ENCODE measurements around the gene FAM162A.
"Not testable (repeated sequence)": the region's sequence is repeated elsewhere in the genome, so short reads cannot be mapped to it uniquely, and the experiment has no call there.

FAM162A gene, protein sequence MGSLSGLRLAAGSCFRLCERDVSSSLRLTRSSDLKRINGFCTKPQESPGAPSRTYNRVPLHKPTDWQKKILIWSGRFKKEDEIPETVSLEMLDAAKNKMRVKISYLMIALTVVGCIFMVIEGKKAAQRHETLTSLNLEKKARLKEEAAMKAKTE

DNA sequence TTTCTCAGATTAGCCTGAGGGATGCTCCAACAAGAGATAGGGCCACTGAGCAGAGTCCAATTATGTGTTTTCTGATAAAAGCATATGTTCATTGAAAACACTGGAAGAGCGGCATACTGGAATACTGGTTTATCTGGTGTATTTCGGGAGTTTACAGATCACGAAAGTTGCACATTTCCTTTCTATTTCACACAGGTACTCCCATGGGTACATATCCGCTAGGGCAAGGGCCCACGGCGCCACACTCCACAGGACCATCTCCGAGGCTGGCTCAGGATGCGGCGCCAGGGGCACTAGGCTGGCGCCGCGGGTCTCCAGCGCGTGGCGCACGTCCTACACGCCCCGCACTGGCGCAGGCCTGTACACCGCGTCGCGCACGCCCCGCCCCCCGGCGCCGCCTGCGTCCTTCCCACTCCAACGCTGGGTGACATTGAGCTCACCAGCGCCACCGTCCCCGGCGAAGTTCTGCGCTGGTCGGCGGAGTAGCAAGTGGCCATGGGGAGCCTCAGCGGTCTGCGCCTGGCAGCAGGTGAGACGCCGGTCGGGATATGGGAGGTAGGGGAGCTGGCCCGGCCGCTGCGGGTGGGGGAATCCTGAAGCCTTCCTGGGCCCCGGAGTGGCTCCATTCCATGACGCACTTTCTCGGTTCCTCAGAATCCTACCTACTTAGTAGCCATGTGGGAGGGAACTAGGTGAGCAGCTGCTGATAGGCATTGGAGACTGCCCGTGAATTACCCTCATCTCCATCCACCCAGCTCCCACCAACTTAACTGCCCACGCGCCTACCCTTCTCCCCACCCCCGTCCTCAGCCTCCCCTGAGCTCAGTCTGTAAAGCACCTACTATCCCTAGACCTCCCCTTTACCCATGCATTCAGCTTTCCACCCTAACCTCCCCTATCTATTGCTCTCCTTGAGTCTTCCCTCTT lies at the start of gene FAM162A:
TSS of gene FAM162A (plus strand) at position 412 of the 927 bp plus-strand sequence. CDS start at position 496, 84 bp downstream.
- peak; percentile 73 to 89 (median 84) for DNase-seq (ENCODE audit: low read depth in 4 of 4, low spot score in 1 of 4)

- no peak for DNase-seq (ENCODE audit: low read depth in 4 of 4, low spot score in 1 of 4)
Measured at GRCh38 chr3:122342803-122343202, 41.2 kb upstream of the FAM162A start.

- DNase-seq (ENCODE audit: low read depth in 4 of 4, low spot score in 1 of 4): no peak
Measured at GRCh38 chr3:122343654-122344053, 40.3 kb upstream of the FAM162A start.

DNA sequence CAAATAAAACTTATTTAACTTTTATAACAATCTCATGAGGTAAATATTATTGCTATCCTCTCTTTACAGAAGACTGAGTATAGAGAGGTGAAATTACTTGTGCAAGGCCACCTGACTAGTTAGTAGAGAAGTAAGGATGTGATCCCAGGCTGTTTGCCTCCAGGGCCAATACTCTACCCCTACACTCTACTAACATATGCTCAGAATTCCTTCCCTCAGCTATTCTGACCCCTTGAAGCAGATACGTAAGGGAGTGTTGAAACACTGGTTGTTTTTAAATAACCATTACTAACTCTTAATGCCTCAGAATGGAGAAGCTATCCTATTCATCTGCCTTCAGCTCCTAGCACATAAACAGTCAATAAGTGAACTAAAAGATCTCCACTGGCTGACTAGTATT lies 34.8 kb upstream of the FAM162A start:
- no peak for DNase-seq (ENCODE audit: low read depth in 4 of 4, low spot score in 1 of 4)

GRCh38 chr3:122350814-122351418 lies 33.1 kb upstream of the FAM162A start:
- DNase-seq (ENCODE audit: low read depth in 4 of 4, low spot score in 1 of 4): no peak

GRCh38 chr3:122351612-122352011 lies 32.4 kb upstream of the FAM162A start:
- no peak for DNase-seq (ENCODE audit: low read depth in 4 of 4, low spot score in 1 of 4)

DNA sequence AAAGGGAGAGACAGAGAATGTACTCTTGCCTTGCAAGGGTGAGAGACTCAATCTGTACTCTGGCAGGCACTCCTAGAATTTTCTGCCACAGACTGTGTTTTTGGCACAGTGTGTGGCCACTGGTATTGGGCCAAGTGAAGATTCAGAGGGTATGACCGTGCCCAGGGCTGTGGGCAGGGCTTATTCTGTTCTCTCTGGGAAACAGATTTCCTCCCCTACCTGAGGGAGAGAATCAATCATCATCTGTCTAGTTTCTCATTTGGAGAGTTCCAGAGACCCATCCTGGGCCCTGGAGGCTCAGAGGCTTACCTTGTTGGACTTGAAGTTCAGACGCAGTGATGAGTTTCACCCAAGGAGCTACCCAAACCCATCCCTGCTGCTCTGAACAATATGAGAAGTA lies 30.8 kb upstream of the FAM162A start:
- no peak for DNase-seq (ENCODE audit: low read depth in 4 of 4, low spot score in 1 of 4)

- no peak for DNase-seq (ENCODE audit: low read depth in 4 of 4, low spot score in 1 of 4)
Measured at GRCh38 chr3:122353893-122354401, 30.0 kb upstream of the FAM162A start.

DNA sequence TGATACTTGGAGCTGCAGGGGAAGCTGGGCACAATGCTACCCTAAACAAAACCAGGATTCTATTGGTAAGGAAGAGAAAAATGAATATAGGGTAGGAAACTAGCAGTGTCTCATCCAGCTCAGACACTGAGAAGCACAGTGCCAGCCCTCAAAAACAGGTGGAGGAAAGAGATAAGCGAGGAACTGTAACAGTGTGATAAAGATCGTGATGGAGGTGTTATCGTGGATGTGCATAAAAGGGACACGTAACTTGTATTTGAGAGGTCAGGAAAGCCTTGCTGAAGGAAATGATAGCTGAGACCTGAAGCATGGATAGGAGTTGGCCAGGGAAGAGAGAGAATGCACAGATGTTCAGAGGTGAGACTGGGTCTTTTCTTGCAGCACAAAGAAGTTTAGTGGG lies 28.4 kb upstream of the FAM162A start:
- DNase-seq (ENCODE audit: low read depth in 4 of 4, low spot score in 1 of 4): no peak

- DNase-seq (ENCODE audit: low read depth in 4 of 4, low spot score in 1 of 4): no peak
Measured at GRCh38 chr3:122356402-122356801, 27.6 kb upstream of the FAM162A start.

- DNase-seq (ENCODE audit: low read depth in 4 of 4, low spot score in 1 of 4): no peak
Measured at GRCh38 chr3:122357828-122358702, 25.9 kb upstream of the FAM162A start.

- no peak for DNase-seq (ENCODE audit: low read depth in 4 of 4, low spot score in 1 of 4)
Measured at GRCh38 chr3:122358703-122359032, 25.3 kb upstream of the FAM162A start.

- DNase-seq (ENCODE audit: low read depth in 4 of 4, low spot score in 1 of 4): no peak
Measured at GRCh38 chr3:122362026-122362425, 22.0 kb upstream of the FAM162A start.

GRCh38 chr3:122364490-122364889 lies 19.5 kb upstream of the FAM162A start:
- no peak for DNase-seq (ENCODE audit: low read depth in 4 of 4, low spot score in 1 of 4)

GRCh38 chr3:122365073-122365472 lies 18.9 kb upstream of the FAM162A start:
- DNase-seq (ENCODE audit: low read depth in 4 of 4, low spot score in 1 of 4): no peak

DNA sequence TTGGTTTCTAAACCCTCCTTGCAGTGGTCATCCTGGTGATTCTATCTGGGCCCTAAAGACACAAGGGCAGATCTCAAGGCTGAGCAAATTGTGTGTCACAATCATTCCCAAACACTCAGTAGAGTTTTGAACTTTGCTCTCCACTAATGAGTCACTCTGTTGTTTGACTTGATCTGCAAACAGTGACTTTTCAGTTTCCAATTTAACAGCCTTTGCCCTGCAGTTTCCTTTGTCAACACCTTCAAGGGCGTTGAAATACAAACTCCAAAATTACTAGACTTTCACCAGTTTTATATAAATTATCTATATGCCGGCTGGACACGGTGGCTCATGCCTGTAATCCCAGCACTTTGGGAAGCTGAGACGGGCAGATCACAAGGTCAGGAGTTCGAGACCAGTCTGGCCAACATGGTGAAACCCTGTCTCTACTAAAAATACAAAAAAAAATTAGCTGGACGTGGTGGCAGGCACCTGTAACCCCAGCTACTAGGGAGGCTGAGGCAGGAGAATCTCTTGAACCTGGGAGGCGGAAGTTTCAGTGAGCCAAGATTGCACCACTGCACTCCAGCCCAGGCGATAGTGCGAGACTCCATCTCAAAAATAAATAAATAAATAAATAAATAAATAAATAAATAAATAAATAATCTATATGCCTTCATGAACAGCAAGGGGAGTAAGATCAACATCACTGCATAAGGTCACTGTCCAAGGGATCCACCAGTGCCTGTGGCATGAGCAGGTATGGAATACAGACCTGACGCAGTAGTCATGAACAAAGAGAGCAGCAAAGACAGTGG lies 18.2 kb upstream of the FAM162A start:
- DNase-seq (ENCODE audit: low read depth in 4 of 4, low spot score in 1 of 4): not testable (repeated sequence)

GRCh38 chr3:122366379-122366749 lies 17.6 kb upstream of the FAM162A start:
- no peak for DNase-seq (ENCODE audit: low read depth in 4 of 4, low spot score in 1 of 4)

DNA sequence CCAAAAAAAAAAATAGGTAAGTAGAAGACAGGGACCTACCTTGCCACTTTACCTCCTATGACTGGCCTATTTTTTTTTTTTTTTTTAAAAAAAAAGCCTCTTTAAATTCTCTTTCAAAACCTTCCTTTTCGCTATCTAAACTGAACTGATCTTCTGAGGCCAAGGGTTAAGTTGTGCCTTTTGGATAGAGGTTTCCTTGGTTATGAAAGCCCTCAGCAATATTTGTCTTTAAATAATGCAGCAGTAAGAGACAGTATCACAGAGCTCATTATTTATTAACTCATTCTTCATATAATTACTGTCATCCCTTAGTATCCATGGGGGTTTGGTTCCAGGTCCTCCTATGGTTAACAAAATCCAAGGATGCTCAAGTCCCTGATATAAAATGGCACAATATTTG lies 9.9 kb upstream of the FAM162A start:
- DNase-seq (ENCODE audit: low read depth in 4 of 4, low spot score in 1 of 4): no peak

DNA sequence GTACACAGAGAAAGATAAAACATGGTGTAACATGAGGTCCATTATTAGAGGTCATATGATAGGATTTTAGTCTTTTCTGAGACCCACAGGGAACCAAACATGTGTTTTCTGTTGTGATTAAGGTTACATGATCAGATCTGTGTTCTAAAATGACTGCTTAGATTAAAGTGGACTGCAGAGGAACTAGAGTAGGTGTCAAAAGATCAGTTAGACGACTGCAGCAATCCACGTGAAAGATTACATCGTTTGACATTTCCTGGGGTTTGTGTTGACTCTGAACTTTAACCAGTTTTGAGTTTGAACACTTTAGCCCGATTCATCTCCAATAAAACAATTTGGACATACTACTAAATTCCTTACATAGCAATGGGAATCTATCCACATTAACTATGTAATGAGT lies 6.0 kb upstream of the FAM162A start:
- DNase-seq (ENCODE audit: low read depth in 4 of 4, low spot score in 1 of 4): no peak

Data from stimulated activated CD4-positive, alpha-beta T cell treated with anti-CD3 and anti-CD28 coated beads, Interleukin-1b, Interleukin-23, amount 100 ng/mL, for 24 hours (primary cell).